Measurements from ENCODE around the gene RBMS1.

RBMS1 gene

DNA sequence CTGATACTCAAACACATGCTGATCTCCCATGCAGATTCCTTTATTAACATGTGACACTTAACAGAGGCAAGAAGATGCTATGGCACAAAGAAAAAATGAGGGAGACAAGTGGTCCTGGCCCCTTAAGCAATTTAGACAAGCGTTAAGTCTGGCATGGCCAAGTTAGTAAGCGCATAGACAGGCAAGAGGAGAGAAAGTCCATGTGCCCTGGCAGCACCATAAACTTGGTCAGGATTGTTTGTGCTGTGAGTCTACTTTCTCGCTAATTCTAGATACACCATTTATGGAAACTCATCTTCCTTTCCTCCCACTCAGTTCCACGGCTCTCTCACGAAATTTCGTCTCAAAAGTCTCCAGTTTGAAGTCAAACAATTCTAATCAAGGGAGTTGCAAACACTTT, 138.9 kb downstream of the RBMS1 start:
- DNase-seq, result no peak

DNA sequence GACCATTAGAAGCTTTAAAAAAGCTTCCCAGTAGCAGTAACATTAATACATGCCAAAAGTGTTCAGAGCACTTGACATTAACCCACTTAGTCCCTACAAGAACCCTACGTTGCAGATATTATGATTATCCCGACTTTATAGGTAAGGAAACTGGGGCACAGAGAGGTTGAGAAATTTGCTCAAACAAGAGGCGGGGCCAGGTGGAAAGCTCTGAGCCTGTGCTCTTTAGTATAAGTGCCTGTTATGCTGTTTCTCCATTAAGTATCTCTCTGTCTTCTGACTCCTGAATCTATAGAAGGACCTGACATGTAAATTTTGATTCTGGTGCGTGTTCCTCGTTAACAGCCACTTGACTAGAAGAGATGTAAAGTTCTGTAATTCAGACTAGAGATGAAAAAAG, 139.8 kb downstream of the RBMS1 start:
- DNase-seq, result no peak

- no peak for DNase-seq
Observed at GRCh38 chr2:160353166-160353565, 140.4 kb downstream of the RBMS1 start.

DNA sequence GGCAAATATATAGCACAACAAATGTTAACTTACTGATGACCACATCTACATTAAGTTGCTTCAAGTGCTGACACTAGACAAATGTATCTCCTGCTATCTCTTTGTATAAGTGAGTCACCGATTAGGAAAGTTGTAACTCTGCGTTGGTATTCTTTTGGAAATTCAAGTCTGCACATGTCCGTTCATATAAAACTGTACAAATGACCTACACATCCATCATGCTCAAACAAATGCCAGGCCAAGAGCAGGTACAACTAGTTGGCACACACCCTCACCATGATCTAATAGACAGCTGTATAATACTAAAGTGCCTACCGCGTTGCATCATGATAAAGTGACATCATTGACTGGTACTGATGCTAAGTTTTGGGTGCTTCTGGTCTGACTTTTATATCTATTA, 141.1 kb downstream of the RBMS1 start:
- DNase-seq, result no peak

- no peak for DNase-seq
Observed at GRCh38 chr2:160351956-160352355, 141.7 kb downstream of the RBMS1 start.

GRCh38 chr2:160349306-160349705, 144.3 kb downstream of the RBMS1 start:
- DNase-seq, result no peak

DNA sequence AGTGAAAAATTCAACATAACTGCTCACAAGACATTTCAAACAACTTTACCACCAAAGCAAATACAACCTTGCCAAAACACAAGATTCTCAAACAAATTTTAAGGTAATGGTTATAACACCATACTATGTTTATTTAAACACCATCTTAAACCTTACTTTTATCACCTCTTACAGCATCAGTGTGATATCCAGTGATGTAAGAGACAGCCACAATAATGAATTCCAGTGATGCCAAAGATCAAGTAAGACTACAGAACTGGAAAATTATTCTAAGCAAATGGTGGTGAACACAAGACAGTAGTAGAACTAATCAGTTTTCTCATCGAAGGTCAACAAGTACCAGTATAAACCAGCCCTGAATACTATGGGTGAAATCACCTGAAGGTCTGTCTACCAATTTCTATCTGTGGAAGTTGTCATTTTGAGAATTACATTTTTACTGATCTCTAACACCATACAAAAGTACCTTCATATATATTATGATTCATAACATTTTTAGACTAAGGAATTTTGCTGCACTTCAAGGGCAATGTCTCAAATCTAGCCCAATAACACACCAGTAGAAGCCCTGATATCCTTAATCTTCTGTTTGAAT, 146.2 kb downstream of the RBMS1 start:
- no peak for DNase-seq

GRCh38 chr2:160345071-160345764, 148.4 kb downstream of the RBMS1 start:
- no peak for DNase-seq

DNA sequence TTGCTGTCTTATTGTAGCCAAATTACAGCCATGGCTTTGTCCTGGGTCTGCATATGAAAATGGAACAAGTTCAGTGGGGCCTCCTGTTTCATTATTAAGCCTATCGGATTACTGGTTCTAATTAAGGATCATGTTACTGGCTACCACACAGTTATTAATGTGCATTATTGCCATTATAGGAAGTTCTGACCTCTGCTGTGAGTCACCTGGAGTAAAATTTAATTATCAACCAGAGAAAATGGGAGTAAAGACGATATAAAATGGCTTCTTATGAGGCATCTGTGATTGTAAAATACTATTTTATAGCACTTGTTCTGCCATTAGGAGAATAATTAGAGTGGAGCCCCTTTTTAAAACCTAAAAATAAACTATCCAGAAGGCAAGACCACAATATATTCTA, 150.2 kb downstream of the RBMS1 start:
- DNase-seq, result no peak

DNA sequence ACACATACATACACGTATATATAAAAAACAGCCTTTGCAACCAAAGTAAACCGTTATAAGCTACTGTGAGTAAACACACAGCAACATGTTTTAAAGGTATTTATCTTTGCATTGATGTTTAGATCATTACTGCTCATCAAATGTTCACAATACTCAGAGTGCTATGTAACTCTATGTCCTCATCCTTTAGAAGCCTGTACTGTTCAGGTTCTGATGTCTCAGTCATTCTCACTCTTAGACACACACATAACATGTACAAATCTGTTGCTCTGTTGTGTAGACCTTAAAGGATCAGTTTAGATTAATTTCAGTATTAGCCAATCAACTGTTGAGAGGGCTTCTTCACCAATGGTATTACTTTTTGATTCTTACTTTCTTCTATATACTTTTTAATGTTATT, 153.9 kb downstream of the RBMS1 start:
- no peak for DNase-seq

- no peak for DNase-seq
Observed at GRCh38 chr2:160338901-160339685, 154.5 kb downstream of the RBMS1 start.

DNA sequence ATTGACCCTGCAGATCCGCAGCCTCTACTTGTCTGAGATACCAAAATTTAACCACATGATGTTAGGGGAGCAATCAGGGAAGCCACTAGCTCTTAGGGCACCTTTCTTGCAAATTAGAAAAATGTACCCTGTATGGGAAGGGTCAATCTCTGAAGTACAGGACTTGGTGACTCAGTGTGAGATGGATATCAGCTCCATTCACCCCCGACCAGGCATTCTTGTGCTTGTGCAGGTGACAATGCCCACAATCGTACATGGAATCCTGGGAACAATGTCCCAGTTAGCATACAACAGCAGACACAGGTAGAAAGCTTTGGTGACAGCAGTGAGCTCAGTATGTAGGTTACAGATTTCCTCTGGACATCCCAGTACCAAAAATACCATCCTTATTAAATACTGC, 155.9 kb downstream of the RBMS1 start:
- no peak for DNase-seq

- no peak for DNase-seq
Observed at GRCh38 chr2:160336635-160337034, 157.0 kb downstream of the RBMS1 start.

DNA sequence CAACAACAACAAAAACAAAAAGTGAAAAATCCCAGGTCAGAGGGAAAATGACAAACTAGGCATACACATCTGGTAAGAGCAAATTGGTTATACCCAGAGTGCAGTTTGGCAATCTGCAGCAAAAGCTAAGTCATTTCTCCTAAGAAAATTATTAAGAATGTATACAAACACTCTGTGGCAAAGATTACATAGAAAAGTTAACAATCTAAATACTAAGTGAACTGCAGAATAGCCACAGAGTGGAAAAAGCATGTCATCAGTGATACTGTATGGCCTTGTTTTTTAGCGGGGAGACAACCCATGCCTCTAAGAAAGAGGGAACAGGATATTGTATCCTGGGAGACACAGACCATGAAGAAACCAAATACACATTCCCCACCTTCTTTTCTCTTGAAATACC, 157.5 kb downstream of the RBMS1 start:
- DNase-seq, result no peak

- DNase-seq, result no peak
Observed at GRCh38 chr2:160335441-160335840, 158.2 kb downstream of the RBMS1 start.

DNA sequence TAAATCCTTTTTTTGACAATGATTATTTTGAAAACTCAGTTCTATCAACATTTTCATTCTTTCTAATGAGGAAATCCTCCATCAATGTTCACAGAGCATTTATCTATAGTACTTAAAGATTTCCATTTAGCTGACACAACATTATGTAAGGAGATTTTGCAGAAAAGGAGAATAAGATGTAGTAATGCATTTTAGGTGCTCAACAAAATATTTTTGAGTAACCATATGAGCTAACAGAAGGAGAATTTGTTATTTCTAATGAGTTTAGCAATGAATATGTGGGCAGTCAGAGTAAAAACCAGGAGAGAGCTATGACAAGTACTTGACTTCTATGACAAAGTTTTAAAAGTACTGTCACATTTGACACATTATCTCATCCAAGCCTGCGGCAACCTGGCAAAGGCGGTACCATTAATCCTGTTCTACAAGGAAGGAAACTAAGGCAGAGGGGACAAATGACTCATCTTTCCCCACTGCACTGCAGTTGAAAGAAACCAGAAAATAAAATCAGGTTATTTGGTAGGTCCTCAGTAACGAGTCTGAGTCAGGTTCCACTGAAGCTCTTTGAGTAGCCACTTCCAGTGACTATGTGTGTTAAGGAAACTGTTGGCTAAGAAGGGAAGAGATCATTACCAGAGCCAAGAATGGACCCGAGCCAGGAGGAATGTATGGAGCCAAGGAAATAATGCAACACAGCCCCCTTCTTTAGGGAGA, 159.4 kb downstream of the RBMS1 start:
- DNase-seq, result no peak

GRCh38 chr2:160333324-160334027, 160.1 kb downstream of the RBMS1 start:
- no peak for DNase-seq

DNA sequence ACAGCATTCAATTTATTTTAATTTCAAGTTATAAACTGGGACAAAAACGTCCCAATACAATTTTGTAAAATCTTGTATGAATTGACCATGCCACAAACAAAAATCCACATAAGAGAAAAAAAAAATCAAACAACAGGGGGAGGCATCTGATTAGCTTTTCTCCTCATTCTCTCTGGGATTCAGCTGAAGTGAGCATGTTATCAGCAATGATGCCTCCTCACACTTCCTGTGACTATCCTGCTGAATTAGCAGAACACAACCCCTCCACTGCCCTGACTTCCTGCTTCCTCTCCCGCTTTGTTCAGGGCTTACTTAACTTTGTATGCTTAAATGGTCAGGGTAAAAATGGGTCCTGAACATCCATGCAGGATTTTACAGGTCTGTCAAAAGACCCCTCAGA, 161.3 kb downstream of the RBMS1 start:
- no peak for DNase-seq

DNA sequence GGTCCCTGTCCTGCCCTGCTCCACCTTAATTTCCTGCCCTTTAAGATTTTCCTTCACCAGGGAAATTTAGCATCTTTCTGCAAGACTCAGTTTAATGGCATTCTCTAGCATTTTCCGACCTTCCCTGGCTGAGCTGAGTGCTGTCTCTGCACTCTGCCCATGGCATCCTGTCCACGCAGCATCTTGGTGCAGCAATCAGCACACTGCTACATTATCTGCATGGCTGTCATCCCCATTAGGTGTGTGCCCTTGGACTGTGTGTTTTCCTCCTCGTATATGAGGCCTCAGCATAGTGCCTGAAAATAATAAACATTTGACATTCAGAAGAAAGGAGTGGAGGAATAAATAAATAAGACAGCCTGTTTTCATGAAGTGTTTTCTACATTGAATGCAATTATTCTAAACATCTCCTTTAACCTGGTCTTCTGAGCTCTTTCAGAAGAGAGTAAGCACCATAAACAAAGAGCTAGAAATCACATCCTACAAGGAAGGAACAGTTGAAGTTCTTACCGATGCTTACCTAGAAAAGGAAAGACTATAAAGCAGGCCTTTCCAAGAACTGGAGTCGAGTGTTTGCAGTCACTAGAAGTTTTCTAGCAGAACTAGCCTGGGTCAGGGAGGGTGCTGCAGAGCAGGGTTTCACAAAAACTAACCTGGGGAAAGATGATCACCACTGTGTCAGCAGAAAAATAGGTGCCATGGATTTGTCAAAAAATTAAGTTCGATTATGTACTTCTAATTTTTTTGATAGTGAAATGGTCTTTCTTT, 162.2 kb downstream of the RBMS1 start:
- DNase-seq, result no peak

DNA sequence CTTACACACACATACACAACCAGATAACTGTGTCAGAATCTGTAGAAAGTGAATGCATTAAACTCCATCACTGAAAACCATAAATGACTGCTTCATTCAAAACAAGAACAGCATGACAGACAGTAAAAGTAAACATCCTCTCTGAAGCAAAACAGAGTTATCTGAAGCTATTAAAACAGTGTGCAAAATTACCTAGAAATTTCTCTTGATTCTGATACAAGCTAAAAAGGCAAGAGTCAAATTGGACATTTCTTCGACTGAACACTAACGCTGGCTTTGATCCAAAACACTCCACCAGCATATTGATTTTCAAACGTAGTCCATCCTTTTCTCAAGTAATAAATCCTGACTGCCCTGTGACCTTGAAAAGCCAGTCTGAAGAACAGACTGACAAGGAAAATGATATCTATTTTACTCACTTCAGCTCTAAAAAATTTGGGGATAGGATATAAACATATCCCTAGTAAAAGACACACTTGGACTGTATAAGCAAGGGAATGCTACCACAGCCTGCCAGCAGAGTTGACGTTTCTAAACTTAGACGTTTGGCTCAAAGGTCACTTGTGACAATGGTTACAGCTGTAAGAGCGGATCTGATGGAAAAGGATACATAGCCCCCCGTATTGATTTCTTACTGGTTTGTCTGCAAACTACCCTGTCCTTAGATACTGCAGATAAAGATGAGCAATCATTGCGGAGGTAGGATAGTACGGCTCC, 164.6 kb downstream of the RBMS1 start:
- no peak for DNase-seq

GRCh38 chr2:160326786-160327185, 166.8 kb downstream of the RBMS1 start:
- DNase-seq, result no peak

Data from NCI-H2107 (cell line).